HG03571 (cell line): Measurements from ENCODE around the gene SLMAP.
A peak's percentile ranks its signal among the peaks of the same experiment; 100 is the strongest.

ENCODE experiments used
- ATAC-seq: cut with Tn5 transposase; IDR thresholded peaks from one replicate; pipeline ENCODE4 v1.9.1; 2021; ENCODE audit not compliant: unreplicated experiment

Gene SLMAP

GRCh38 chr3:57958642-57959422 is 202.7 kb downstream of the SLMAP start:
- ATAC-seq: peak; percentile 27

- peak; percentile 30 for ATAC-seq
Measured at GRCh38 chr3:57959423-57960173, 203.5 kb downstream of the SLMAP start.

DNA sequence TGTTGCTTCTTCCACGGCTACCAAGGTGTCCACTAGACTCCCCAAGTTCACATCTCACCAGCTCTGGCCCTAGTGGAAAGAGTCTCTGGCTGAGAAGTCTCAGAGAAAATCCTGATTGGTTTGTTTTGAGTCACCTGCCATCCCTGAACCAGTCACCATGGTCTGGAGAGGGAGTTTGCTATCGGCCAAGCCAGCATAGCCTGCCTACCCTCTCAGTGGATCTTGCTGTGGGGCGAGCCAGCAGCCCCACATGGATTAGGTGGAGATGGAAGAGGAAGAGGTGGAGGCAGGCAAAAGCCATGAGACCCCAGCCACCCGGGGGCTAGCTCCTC is 204.0 kb downstream of the SLMAP start:
- ATAC-seq: no peak

GRCh38 chr3:57961177-57961827 is 205.2 kb downstream of the SLMAP start:
- no peak for ATAC-seq

DNA sequence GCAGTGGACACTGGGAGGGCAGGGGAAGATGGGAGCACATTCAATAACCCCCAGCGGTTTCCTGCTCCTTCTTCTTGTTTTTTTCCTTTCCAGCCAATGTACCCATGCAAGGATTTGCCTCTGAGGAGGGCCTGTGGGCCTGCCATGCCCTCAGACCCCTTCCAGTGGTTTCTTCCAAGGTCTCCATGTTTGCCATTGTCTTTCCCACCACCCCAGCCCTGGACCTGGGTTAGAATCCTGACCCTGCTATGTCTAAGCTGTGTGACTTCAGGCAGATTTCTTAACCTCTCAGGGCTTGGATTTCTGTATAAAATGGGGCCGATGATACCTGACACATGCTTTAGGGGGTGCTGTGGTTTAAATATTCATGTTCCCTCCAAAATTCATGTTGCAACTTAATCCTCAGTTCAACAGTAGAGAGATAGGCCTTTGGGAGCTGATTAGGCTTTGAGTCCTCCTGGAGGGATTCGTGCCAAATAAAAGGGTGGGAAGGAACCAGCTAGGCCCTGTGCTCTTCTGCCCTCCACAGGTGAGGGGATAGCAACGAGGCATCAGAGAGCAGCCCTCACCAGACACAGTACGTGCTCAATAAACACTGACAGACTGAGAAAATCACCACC is 205.8 kb downstream of the SLMAP start:
- ATAC-seq: no peak

GRCh38 chr3:57962448-57962834 is 206.3 kb downstream of the SLMAP start:
- ATAC-seq: no peak

DNA sequence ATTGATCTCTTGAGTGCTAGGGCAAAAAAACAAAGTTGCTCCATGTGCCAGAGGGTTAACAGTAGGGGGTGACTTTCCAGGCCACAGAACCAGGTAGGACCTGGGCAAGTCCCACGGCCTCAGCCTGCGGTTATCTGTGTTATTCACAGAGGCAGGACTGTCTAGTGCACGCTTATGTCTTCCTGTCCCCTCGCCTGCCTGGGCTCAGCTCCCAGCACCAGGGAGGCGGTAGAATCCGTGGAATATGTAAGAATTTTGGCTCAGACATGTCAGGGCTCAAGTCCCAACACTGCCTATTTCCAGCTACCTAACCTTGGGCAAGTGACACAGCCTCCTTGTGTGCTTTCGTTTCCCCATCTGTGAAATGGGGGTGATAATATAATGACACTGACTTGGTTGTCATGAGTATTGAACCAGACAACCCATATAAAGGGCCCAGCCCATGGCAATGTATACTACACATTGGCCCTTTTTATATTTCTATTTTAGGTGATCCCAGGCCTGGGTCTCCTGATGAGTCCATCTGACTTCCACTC is 207.8 kb downstream of the SLMAP start:
- ATAC-seq: no peak

GRCh38 chr3:57966829-57967228 is 210.7 kb downstream of the SLMAP start:
- ATAC-seq: no peak

- no peak for ATAC-seq
Measured at GRCh38 chr3:57967590-57967989, 211.5 kb downstream of the SLMAP start.

GRCh38 chr3:57968501-57968900 is 212.4 kb downstream of the SLMAP start:
- no peak for ATAC-seq

GRCh38 chr3:57971975-57972374 is 215.9 kb downstream of the SLMAP start:
- ATAC-seq: no peak

DNA sequence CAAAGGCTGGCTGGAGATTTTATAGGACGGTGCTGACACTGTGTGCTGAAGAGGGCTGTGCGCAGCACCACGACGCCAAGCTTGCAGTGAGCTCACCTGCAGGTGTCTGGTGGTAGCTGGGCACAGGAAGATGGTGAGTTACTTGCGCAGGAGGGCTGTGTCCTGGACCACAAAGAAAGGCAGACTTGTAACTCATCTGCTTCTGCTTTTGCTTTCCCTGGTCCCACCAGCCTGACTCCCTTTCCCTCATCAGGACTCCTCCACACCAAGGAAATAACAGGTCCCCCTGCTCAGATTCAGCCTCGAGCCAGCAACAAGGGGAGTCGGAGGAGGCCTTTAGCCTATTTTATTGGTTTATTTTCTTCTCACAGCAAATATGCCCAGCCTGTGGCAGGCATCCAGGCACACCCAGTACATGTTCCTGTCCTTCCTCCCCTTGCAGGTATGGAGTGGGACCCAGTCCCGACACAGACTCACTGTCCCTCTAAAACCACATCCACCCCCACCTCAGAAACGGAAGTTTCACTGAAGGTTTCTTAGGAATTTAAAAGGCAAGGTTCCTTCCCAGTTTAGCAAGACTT is 216.5 kb downstream of the SLMAP start:
- no peak for ATAC-seq

GRCh38 chr3:57973715-57974477 is 217.8 kb downstream of the SLMAP start:
- no peak for ATAC-seq

DNA sequence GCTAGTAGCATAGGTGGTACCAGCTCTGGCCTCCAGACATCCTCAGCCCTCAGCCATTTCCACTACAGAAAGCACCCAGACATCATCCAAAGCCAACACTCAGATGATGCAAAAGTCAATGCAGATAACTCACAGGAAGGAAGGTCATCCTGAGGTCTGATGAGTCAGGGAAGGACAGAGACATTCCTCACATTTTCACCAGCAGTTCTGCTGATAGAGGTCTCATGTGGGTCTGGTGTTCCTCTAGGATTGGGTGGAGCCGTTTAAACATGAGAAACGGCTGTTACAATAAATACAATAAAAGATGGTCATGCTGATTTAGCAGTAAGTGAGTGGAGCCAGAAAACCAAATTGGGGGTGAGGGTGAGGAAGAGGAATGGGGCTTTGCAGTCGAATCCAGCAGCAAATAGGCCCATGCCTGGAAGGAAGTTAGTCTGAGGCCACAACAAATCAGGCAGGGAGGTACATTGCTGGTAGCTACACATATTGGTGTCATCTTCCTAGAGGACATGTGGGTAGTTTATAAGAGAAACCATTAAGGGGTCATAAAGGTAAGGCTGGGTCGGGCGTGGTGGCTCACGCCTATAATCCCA is 218.8 kb downstream of the SLMAP start:
- ATAC-seq: no peak

- no peak for ATAC-seq
Measured at GRCh38 chr3:57977818-57978235, 221.7 kb downstream of the SLMAP start.

DNA sequence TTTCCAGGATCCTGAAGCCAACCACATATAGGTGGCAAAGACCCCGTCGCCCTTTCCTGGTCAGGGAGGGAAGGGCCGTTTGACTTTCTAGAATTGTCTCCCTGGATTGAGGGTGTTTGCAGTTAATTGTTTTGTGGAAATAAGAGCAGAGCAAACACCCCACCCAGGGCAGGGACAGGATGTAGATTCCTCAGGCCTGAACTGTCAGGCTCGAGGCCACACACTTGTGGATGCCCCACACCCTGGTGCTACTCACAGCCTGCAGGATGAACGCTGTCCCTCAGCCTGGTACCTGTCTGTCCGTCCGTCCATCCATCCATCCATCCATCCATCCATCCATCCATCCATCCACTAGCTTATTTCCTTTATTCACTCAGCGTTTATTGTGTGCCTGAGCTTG is 222.2 kb downstream of the SLMAP start:
- no peak for ATAC-seq
